CD1c-positive myeloid dendritic cell (primary cell): ENCODE results near the gene CYBA.

Experiments
- DNase-seq: peaks from one replicate; pipeline ENCODE4 v3.0.0-alpha.2; 2016; ENCODE audit errors: extremely low spot score

CYBA gene

DNA sequence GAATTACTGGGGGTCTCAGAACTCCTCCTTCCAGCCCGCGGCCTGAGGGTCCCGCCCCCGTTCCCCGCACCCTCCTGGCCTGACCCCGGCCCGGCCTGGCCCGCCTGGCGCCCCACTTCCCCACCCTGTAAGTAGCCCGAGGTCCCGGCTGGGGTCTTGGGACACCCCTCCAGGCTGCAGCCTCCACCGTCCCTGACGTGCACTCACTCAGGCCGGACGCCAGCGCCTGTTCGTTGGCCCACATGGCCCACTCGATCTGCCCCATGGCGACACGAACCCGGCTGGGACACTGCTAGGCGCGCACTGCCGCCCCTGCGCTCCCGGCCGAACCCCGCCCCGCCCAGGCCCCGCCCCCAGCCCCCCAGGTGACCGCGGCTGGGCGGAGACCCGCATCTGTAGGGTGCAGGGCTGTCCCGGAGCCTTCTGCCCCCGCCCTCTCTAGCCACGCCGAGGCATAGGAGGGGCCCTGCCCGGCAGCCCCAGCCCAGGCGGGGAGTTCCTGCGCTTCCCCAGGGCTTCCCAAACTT is at the start of gene CYBA:
Gene CYBA, minus strand, starts transcription at position 305 of the 527 bp plus-strand sequence. Its CDS starts 40 bp downstream, at position 265.
- DNase-seq = peak; percentile 87

DNA sequence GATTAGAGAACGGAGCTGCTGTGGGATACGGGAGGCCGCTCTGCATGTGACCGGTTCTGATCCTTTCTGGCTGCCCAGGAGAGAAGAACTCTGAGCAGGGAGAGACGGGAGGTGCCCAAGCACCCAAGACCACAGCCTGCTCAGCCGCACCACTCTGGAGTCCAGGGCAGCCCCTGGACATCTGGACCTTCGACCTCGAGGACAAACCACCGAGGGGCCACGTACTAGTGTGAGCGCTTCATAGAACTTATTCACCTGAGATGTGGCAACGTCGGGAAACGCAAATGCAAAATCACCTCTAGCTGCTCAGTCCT is 49.4 kb upstream of the CYBA start:
- DNase-seq = no peak

DNA sequence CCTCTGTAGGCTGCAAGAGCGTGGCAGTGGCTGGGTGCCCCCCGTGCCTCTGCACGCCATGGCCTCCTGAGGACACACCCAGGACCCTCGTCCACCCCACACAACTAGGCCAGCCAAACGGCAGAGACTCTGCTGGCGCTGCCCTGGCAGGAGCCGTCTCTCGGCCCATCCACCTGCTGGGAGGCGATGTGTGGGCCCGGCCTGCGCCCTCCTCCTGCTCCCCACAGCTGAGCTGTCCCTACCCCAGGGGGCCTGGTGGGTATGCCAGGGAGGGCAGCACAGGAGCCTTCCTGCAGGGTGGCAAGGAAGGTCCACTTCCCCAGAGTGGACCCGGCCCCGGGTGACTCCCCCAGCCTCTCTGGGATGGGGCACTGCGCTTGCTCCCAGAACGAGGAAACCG is 48.3 kb upstream of the CYBA start:
- no peak for DNase-seq

DNA sequence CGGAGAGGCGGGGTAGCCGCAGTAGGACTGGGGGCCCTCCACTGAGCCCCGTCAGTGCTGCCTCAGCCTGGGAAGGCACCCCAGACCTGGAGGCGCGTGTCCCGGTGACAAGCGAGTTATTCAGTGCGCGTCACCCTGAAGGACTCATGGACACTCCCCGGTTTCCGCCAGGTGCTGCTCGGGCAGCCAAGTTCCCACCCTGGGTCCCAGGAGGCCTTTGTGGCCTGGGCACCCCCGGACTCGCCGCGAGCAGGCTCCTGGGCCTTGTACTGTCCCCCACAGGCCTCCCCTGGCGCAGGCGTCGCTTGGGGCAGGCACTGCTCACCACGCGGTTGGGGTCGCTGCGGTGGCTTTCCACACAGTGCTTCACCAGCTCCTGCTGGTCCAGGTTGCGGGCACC is 47.8 kb upstream of the CYBA start:
- no peak for DNase-seq

DNA sequence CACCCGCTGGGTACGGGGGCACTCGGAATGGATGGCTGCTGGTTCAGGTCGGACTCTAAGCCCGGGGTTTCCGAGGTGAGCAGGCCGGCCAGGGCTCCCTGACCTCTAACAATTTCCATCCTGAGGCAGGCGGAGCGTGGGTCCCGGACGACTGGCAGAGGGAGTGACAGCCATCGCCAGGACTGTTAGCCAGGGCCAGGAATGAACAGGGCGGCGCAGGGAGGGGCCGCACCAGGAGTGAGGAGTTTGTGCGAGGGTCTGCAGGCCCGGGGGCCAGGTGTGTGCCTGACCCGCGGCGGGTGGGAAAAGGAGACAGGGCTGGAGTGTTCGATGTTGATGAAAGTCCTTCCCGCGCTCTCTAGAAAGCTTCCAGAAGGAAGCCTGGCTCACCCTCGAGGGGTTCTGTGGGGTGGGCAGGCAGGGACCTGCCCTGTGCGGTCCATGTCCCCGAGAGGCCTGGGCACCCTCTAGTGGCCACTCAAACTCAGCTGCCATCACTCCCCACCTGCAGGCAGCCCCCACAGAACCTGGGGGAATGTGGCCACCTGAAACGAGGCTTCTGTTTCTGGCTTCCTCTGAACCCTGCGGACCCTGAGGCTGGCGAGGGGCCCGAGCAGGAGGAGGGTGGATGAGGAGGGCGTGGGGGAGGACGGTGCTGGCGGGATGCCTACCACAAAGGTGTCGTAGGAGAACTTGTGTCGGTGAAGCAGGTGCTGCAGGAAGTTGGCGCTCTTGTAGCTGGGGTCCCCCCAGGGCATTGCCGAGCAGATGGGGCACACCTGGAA is 47.2 kb upstream of the CYBA start:
- DNase-seq = no peak

DNA sequence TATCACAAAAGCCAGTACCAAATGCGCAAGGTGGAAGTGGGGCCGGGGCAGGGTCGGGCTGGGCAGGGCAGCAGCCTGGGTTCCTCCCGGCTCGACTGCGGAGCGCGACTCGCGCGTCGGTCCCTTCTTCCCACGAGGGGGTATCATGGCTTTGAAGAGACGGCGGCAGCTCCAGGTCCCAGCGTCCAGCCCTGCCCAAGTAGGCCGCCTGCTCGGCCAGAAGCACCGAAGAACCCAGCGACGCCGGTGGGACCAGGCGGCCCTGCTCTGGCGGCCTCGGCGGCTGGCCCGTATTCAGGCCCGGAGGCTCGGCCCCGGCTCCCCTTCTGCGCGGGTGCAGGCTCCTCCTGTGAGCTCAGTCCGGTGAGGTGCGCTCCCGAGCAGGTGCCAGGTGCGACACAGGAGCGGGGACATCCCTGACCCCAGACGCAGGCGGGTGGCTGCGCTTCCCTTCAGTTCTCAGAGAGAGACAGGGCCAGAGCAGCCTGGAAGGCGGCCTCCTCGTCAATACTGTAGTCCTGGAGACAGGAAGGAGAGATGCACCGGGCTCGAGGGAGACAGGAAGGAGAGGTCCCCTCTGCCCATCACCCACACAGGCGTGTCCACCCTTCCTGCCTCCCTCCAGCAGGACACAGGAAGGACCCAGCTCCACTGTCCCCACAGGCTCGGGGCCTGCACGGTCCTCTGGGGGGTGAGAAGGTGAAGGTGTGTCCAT is 46.4 kb upstream of the CYBA start:
- DNase-seq = no peak

DNA sequence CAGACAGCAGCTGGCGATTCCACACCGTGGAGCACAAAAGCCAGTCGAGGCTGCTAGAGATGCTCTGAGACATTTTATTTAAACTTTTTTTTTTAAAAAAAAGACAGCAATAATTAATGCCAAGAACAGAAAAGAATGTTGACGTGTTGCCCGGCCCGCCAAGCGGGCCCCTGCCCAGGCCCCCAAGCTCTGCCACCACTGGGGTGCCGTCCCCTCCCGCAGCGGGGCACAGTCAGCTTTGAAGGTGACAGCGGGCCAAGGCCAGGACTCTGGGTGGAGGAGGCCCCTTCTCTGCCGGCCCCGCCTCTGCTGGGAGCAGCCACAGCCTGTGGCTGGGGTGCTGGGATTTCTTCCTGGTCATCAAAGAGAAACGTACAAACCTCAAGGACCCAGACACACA is 45.6 kb upstream of the CYBA start:
- DNase-seq = no peak

DNA sequence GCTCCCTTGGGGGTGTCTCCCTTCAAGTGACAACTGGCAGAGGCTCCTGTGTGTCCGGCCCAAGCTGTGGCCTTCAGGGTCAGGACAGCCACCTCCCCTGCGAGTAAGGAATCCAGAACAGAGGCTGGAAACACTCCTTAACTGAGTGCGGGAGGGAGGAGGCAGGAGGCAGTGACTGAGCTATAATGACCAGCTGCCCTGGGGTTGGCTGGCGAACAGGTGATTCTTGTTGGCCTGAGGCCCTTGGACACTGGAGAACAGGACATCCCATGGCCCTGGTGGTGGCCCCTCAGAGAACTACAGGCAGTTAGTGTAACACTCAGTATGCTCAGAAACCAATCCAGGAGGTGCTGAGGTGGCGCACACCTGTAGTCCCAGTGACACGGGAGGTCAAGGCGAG is 44.9 kb upstream of the CYBA start:
- DNase-seq = no peak

DNA sequence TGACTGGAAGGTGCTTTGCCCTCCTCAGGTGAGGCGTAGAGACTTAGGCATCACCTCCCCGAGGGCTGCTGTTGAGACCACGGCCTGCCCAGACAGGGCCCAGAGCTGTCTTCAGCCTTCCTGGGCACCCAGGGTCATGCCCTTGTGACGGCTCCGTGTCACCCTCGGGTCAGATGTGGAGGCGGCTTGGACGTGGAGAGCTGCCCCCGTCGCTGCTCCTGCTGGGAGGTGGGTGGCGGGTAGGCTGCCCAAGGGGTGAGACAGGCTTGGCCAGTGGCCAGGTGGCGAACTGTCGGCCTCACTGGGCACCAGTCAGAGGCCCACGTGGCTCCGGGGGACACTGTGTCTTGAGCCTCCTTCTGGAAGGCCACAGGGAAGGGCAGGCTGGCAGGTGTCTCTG is 44.4 kb upstream of the CYBA start:
- DNase-seq = peak; percentile 60

DNA sequence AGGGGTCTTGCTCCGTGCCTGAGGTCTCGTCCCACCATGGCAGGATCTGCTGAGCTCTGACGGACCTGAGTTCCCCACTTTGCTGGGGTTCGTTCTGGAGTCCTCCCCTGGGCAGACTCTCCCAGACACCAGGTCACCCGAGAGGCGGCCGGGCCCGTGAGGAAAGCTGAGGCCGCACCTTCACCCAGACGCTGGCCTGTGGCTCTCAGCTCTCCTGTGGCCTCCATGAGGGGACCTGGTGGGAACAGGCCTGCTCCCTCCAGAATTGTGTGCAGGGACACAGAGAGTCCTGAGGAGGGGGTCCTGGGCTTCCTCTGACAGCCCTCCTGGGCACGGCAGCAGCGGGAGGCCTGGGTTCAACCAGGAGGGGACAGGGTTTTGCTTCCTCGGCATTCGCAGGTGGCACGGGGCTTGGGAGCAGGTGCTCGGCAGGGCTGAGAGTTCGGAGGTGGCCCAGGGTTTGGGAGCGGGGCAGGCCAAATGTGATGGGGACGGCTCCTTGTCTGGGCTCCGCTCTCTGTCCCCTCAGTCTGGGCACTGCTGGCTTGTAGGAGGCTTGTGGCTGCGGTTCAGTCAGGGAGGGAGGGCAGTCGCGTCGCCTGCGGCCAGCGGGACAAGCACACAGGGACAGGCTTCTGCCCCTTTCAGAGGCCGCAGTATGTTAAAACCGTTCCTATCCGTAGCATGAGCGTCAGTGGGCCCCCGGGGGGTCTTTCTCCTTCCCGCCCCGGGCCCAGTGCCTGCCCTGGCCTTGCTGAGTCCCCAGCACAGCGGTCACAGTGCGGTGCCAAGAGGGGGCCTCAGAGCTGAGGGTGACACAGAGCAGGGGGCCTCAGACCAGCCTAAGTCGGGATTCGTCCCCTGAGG is 43.6 kb upstream of the CYBA start:
- DNase-seq = no peak

DNA sequence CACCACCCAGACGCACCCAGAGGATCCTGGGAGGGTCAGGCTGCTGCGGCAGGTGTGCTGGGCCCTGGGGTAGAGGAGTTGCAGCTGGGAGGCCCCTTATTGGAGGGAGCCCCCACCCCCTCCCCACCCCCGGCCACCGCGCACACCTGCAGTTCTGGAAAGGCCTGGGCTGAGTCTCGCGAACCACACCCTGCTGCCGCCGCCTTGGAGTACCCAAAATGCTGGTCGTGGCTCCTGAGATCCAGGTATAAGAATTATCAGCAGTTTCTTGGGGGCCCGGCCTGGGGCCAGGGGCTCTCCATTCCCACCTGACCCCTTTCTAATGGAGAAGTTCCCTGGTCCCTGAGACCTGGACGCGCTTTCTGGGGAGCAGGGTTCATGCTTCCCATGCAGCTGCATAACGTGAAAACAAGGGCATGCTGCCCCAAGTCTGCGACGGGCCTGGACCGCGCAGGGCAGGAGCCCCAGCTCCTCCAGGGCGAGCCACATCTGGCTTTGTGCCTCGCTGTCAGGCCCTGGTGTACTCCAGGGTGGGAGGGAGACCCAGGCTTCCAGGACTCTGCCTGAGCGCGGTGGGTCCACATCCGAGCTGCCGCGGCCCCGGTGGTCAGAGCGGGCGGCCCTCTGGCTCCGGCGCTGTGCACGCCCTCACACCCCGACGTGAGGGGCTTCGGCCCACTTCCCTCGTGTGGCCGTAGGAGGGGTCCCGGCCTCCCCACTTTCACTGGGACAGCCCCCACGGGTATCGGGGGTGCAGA is 42.7 kb upstream of the CYBA start:
- DNase-seq = no peak

DNA sequence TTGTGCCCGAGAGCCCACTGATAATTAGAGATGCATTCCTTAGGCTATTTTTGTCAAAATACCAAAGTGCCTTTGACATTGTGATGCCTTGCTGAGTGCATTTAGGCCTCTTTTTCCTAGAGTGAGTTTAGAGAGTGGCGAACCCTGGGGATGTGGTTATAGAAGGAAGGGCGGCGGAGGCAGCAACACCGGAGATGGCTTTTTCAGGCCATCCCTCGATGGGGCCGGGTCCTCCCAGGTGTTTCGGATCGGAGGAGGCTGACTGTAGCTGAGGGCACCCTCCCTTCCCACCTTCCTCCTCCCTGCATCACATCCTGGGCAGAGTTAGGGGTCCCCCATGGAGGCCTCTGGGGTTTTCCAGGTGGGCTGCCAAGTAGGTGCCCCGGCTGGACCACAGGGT is 42.0 kb upstream of the CYBA start:
- DNase-seq = no peak

DNA sequence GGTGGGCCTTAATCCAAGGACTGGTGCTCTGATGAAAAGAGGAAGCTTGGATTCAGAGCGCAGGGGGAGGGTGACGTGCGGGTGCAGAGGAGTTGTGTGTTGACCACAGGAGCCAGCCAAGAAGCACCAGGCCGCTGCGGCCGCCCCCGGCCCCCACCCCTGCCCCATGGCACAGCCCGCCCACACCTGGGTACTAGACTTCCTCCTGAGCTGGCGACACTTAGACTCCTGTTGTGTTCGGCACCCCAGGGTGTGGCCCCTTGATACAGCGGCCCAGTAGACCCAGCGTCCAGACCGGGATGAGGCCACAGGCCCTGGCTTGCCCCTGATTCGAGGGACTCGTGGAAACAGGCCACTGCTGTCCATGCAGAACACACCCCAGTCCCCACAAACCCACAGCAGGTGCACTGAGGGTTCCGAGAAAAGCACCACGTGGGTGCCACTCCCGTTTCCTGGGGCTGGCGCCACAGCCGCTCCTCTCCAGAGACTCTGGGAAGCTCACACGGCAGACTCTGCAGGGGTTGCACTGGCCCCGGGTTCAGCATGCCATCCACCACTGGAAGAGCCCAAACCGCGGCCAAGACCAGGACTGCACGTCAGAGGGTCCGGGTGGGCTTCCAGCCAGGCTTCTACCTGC is 41.2 kb upstream of the CYBA start:
- peak; percentile 96 for DNase-seq

DNA sequence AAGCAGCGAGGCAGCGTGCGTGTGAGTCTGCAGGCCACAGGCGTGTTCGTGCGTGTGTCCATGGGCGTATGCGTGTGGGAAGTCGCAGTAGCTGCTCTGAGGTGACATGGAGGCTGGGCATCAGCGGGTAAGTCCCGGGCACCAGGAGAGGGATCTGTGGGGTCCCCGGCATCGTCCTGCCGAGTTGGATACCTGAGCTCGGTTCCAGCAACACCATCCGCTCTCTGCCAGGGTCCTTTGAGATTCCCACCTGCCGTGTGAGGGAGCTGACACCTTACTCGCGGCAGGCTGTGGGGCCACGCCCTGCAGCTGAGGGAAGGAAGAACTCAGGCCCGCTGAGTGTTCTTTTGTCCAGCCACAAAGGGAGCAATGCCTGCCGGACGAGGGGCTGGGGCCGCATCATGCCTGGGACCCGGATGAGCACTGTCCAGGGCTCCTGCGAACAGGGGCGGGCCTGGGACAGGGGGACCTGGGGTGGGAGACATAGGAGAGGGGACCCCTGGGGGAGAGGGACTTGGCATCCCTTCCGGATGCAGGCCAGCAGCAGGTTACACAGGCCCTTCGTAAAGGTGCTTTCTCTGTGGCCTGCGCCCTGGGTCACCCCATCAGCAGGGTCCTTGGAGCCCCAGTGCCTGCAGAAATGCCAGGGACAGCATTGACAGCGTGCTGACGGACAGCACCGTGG is 40.4 kb upstream of the CYBA start:
- DNase-seq = no peak

DNA sequence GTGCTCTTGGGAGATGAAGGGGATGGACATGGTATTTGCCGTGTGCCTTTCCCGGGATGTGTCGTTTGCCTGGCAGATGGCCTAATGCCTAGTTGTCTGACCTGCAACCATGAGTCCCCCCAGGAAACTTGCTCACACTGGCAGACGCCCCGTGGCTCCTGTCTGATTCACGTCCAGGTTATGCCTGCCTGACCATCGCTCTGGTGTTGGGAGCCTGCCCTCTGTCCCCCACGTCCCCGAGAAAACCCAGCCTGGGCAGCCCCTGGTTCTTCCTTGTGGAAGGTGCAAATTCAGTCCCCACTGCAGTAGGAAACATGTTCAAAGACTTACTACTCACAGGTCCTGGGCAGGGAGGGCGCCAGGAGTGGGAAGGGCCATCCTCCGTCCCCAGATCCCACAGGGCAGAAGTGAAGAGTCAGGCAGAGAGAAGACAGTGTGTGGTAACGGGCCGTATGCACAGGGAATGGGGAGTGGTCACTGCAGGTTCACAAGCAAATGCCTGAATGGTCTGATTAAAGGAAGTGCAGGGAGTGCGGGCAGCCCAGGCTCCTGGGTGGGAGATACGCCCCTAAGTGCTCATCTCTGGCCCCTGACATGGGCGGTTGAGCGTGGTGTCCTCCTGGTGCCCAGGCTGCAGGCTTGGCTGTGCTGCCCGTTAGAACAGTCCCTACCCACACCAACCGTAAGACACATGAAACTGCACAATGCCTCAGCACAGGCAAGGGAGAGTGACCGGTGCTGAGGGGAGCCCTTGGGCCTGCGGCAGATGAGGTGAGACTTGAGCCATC is 39.7 kb upstream of the CYBA start:
- DNase-seq = peak; percentile 55

DNA sequence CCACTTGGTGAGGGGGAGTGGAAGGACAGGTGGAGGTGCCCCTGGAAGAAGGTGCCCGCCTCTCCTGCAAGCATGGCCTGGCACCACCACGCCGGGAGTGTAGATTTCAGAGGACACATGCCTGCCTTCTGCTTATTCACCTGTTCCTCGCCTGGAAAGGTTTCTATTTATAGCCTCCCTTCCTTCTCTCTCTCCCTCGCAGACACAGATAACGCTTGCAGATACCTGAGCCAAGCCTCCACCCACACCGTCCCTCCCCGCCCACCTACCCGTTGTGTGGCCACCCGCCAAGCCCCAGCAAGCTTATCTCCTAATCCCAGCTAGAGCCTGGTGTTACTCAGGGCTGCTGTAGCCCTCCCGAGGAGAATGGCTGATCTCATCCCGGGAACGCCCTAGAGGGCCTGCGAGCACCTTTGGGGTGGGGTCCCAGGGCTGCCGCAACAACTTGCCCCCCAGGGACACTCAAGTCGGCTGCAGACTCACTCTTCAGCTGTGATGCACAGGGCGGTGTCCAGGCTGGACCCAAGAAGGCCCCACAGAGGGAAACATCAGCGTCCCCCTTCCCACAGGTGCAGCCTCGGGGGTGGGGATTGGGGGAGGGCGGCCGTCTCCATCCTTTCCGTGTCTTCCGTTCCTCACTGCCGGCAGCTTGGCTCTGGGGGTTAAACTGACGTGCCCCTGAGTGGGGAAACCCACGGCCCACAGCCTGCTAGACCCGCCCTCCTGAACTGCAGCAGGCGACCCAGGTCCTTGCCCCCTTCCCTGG is 37.3 kb upstream of the CYBA start:
- no peak for DNase-seq

DNA sequence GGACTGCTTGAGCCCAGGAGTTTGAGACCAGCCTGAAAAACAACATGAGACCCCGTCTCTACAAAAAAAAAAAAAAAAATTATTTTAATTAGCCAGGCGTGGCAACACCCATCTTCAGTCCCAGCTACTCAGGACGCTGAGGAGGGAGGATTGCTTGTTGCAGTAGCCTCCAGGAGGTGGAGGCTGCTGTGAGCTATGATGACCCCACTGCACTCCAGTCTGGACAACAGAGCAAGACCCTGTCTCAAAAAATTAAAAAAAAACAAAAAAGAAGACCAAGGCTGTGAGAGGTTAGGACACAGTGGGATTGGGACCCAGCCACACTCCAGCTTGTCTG is 36.8 kb upstream of the CYBA start:
- DNase-seq = no peak

DNA sequence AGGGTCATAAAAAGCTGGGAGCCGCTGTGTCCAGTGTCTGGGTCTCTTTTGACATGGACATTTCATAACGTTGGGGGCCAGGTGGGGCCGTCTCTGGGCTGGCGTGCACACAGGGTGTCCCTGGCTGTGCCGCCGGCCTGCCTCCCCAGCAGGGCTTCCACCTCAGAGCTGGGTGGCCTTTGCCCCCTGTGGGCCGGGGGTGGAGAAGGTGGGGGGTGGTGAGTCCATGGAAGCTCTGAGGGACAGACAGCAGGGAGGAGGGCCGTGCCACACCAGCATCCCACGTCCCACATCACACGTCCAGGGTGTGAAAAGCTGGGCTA is 36.4 kb upstream of the CYBA start:
- DNase-seq = no peak
